ENCODE results near the gene KIAA1755. TPM values are rescaled to one million over a fixed set of nuclear protein-coding genes. Genes with fewer than 3 reads are reported as not detected.
"Not testable (repeated sequence)": the region's sequence is repeated elsewhere in the genome, so short reads cannot be mapped to it uniquely, and the experiment has no call there.

KIAA1755 gene
- total RNA-seq, 2 donors from 2014 or later: 0.78 to 0.99 TPM

DNA sequence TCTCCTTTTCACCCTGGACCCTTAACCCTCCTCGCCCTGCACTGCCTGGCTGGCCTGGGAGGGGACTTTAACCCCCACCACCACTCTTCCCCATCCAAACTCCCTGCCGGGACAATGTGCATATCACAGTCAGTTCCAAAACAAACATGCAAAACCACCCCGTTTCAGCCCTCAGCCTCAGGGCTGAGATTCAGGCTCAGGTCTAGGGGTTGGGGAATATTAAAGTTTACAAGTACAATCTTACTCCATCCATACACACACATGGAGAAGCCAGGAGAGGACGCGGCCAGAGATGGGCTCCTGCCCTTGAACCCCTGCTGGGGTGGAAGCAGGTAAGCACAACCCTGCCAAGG, 534 bp downstream of the KIAA1755 start:
- WGBS, 2 donors: 9 to 19% methylated on average over 3 to 5 of the region's 5 CpGs
- H3K9me3 ChIP-seq: no peaks in the 10 kb centered on the region
- H3K4me3 ChIP-seq: no peak overlapping the region
- H3K27ac ChIP-seq: no peak overlapping the region
- peaks cover 0 to 8% of the 10 kb centered on the region in 2 donors for H3K27me3 ChIP-seq
- no peaks in the 10 kb centered on the region for H3K4me1 ChIP-seq
- intact Hi-C loops (cut with DNase I): no loop called here
- H3K36me3 ChIP-seq (replicated peaks in 1 of 2; ENCODE audit: insufficient read depth in 1 of 2, low read depth in 2 of 2): no peaks in the 10 kb centered on the region
- TF ChIP-seq POLR2A (IDR thresholded peaks at IDR 0.05) (no peak), CTCF (IDR thresholded peaks at IDR 0.05) (no peak)
- no peak for ATAC-seq
- DNase-seq: no peak

DNA sequence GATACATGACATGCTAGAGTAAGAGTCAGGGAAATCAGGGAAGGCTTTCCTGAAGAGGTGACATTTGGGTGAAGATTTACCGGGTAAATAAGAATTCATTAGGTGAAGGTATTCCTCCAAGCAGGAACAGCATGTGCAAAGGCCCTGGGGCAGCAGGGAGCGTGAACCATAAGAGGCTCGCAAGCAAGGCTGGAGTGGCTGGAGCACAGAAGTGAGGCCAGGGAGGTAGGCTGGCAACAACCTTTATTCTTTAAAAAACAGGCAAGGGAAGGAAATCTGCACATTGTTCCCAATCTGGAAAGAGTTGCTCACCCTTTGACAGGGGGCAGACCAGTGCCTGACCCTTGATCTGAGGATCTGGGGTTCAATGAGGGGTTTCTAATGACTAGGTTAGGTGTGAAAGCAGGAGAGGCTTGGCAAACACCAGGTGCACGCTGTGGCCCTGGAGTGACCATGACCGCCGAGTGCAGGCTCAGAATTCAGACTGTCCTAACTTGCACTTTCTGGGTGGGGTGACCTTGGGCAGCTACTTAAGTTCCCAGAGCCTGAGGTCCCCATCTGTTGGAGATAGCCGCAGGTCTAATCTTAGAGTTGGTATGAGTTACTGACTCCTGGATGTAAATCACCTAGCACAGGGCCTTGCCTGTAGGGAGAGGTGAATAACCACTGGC, 1.9 kb downstream of the KIAA1755 start:
- intact Hi-C loops (cut with DNase I): no loop called here

GRCh38 chr20:38256966-38257365, 3.6 kb downstream of the KIAA1755 start:
- no peaks in the 10 kb centered on the region for H3K4me1 ChIP-seq
- no peak for TF ChIP-seq CTCF (IDR thresholded peaks at IDR 0.05)
- TF ChIP-seq POLR2A (IDR thresholded peaks at IDR 0.05): no peak
- WGBS, 2 donors: 68 to 76% methylated on average over 2 of the region's 2 CpGs
- DNase-seq: no peak
- H3K27ac ChIP-seq: no peak overlapping the region
- no peak overlapping the region for H3K4me3 ChIP-seq
- H3K36me3 ChIP-seq (replicated peaks in 1 of 2; ENCODE audit: insufficient read depth in 1 of 2, low read depth in 2 of 2): no peaks in the 10 kb centered on the region
- no peaks in the 10 kb centered on the region for H3K9me3 ChIP-seq
- intact Hi-C loops (cut with DNase I): no loop called here
- H3K27me3 ChIP-seq: peaks cover 0 to 8% of the 10 kb centered on the region in 2 donors
- no peak for ATAC-seq

More for the DNA sequence above, 1.9 kb downstream of the KIAA1755 start:
- Histone ChIP-seq H3K27ac (no peak overlapping the region), H3K4me3 (no peak overlapping the region), H3K27me3 (peaks cover 0 to 8% of the 10 kb centered on the region in 2 donors), H3K9me3 (no peaks in the 10 kb centered on the region), H3K36me3 (replicated peaks in 1 of 2; ENCODE audit: insufficient read depth in 1 of 2, low read depth in 2 of 2) (no peaks in the 10 kb centered on the region), H3K4me1 (no peaks in the 10 kb centered on the region)
- DNase-seq (no peak), ATAC-seq (no peak)
- TF ChIP-seq POLR2A (IDR thresholded peaks at IDR 0.05) (no peak), CTCF (IDR thresholded peaks at IDR 0.05) (no peak)
- WGBS, 2 donors: 75 to 84% methylated on average over 4 to 7 of the region's 7 CpGs

DNA sequence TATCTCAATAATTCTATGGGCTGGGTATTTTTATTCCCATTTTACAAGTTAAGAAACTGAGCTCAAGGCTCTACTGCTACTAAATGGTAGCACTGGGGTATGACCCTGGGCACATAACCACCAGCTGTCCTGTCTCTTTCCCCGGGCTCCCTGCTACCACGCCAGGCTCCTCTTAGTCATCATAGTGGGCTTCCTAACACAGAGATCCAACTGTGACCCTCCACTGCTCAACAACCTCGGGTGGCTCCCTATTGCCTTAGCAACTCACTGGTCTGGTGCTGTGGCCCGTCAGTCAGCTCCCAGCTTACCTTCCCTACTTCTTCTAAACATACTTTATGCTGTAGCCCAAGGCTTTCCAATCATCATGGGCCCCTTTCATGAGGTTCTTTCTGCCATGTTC, 4.5 kb downstream of the KIAA1755 start:
- TF ChIP-seq POLR2A (IDR thresholded peaks at IDR 0.05) (no peak), CTCF (IDR thresholded peaks at IDR 0.05) (no peak)
- no peak overlapping the region for H3K27ac ChIP-seq
- no peak overlapping the region for H3K4me3 ChIP-seq
- peaks cover 0 to 8% of the 10 kb centered on the region in 2 donors for H3K27me3 ChIP-seq
- intact Hi-C loops (cut with DNase I): no loop called here
- WGBS, 2 donors: 62 to 70% methylated on average over 4 of the region's 4 CpGs
- DNase-seq: no peak
- H3K36me3 ChIP-seq (replicated peaks in 1 of 2; ENCODE audit: insufficient read depth in 1 of 2, low read depth in 2 of 2): no peaks in the 10 kb centered on the region
- H3K4me1 ChIP-seq: no peaks in the 10 kb centered on the region
- no peak for ATAC-seq
- no peaks in the 10 kb centered on the region for H3K9me3 ChIP-seq

DNA sequence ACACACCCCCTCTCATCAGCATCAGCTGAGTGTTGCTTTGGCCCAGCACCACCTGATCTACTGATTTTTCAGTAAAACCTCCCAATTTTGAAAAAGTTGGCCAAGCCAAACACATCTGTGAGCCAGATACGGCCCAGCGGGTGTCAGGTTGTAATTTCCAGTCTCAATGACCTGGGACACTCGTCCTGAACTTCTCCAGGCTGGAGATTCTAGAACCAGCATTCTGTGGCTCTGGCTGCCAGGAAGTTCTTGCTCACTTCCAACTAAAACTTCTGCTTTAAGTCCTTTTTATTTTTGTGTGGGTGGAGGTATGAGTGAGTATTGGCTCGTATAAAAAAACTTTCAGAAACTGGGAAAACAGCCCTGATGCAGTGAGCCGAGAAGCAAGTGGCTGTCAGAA, 5.1 kb downstream of the KIAA1755 start:
- 74 to 75% methylated on average over 5 of the region's 5 CpGs for WGBS, 2 donors
- Histone ChIP-seq H3K27ac (no peak overlapping the region), H3K4me1 (no peaks in the 10 kb centered on the region), H3K27me3 (peaks cover 0 to 6% of the 10 kb centered on the region in 2 donors), H3K9me3 (no peaks in the 10 kb centered on the region), H3K4me3 (no peak overlapping the region), H3K36me3 (replicated peaks in 1 of 2; ENCODE audit: insufficient read depth in 1 of 2, low read depth in 2 of 2) (no peaks in the 10 kb centered on the region)
- DNase-seq: no peak
- ATAC-seq: no peak
- TF ChIP-seq CTCF (IDR thresholded peaks at IDR 0.05) (no peak), POLR2A (IDR thresholded peaks at IDR 0.05) (no peak)
- intact Hi-C loops (cut with DNase I): no loop called here

DNA sequence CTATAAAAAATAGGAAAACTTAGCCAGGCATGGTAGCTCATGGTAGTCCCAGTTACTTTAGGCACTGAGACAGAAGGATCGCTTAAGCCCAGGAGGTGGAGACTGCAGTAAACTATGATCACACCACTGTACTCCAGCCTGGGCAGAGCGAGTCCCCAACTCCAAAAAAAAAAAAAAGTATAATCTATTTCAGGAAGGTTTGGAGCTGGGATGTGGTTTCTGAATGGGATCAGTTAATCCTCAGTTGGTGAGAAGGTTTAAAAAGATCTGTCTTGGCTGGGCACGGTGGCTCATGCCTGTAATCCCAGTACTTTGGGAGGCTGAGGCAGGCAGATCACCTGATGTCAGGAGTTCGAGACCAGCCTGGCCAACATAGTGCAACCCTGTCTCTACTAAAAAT, 5.9 kb downstream of the KIAA1755 start:
- intact Hi-C loops (cut with DNase I); H3K36me3 ChIP-seq (replicated peaks in 1 of 2; ENCODE audit: insufficient read depth in 1 of 2, low read depth in 2 of 2); H3K27me3 ChIP-seq; ATAC-seq; H3K27ac ChIP-seq; H3K4me3 ChIP-seq; DNase-seq; H3K4me1 ChIP-seq; H3K9me3 ChIP-seq: not testable (repeated sequence)
- WGBS, 2 donors: 80 to 84% methylated on average over 4 of the region's 4 CpGs

Measured in body of pancreas (tissue), 4 donors.